Astrocyte (in vitro differentiated cells and primary cell): ENCODE measurements around the gene MBD3L4.

ENCODE experiments used
- EZH2 ChIP-seq: IDR thresholded peaks from 2 replicates; pipeline ENCODE4 v1.6.1; 2012; ENCODE audit warnings: mild to moderate bottlenecking, low read length, inconsistent platforms; ENCODE audit not compliant: insufficient read depth
- TF ChIP-seq, protein P1 (sequence below): IDR thresholded peaks from 2 replicates; pipeline ENCODE4 v1.5.1; 2011; ENCODE audit warnings: low read depth, mild to moderate bottlenecking, inconsistent platforms, low read length, moderate library complexity; ENCODE audit not compliant: insufficient read depth

DNA sequence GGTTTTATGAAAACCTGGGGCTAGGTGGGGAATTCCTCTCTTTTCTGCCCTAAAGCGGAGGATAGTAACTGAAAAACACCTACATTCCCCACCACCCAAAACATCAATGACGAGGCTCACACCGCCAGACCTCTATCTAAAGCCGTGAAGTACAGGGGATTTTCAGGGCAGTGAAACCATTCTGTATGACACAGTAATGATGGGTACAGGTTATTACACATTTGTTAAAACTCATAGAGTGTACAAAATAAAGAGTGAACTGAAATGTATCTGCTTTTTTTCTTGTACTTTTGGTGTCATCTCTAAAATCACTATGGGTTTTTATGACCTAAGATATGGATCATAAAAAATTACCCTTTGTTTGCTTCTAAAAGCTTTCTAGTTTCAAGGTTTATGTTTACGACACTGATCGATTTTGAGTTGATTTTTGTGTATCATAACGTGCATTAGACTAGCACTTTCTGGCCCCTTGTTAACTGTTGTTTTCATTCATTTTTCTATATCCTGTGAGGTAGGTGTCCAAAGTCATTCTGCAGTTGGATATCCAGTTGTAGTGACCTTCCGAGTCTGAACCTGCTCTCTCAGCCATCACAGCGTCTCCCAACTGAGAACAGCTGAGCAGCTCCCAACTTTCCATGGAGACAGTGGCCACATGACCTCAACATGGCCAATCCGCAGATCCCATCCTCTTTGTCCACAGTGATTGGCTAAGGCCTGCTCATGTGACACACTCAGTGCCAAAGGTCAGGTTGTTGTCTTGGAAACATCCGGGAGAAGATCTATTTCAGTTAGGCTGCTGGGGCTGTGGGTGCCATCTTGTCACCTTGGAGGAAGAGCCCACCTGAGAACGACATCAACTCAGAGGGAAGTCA, 29.0 kb downstream of the MBD3L4 start:
- TF ChIP-seq, protein P1, sequence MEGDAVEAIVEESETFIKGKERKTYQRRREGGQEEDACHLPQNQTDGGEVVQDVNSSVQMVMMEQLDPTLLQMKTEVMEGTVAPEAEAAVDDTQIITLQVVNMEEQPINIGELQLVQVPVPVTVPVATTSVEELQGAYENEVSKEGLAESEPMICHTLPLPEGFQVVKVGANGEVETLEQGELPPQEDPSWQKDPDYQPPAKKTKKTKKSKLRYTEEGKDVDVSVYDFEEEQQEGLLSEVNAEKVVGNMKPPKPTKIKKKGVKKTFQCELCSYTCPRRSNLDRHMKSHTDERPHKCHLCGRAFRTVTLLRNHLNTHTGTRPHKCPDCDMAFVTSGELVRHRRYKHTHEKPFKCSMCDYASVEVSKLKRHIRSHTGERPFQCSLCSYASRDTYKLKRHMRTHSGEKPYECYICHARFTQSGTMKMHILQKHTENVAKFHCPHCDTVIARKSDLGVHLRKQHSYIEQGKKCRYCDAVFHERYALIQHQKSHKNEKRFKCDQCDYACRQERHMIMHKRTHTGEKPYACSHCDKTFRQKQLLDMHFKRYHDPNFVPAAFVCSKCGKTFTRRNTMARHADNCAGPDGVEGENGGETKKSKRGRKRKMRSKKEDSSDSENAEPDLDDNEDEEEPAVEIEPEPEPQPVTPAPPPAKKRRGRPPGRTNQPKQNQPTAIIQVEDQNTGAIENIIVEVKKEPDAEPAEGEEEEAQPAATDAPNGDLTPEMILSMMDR, result no peak
- no peak for TF ChIP-seq EZH2
